CD8-positive, alpha-beta memory T cell (primary cell): Measurements from ENCODE around the gene DUOX1. TPM values are rescaled to one million over a fixed set of nuclear protein-coding genes. Genes with fewer than 3 reads are reported as not detected.

Experiments used
- CTCF ChIA-PET: fragments of 350-600 bp; sonication (Branson Sonifier 250); formaldehyde crosslinking; loops from one replicate; lab custom pipeline; 2021; ENCODE audit warnings: antibody characterized with exemption; lab: Charles Lee
- POLR2A ChIA-PET: fragments of 350-600 bp; sonication (Branson Sonifier 250); formaldehyde crosslinking; loops from one replicate; lab custom pipeline; 2021; ENCODE audit warnings: antibody characterized with exemption; lab: Charles Lee
- DNase-seq, 5 donors: peaks; one replicate each; pipeline versions ENCODE4 v3.0.0 to v3.0.0-alpha.2; 2020 to 2022; ENCODE audit warnings: mixed read lengths in 1 of 5
- H3K27ac ChIP-seq: one replicate; pipeline ENCODE4 v1.7.0; 2013; ENCODE audit warnings: low read depth, mild to moderate bottlenecking, low read length, moderate library complexity
- H3K27me3 ChIP-seq: 2 replicates; pipeline ENCODE4 v1.7.0; 2013; ENCODE audit warnings: low read length, mild to moderate bottlenecking; ENCODE audit not compliant: insufficient read depth, poor library complexity, severe bottlenecking
- H3K36me3 ChIP-seq: 2 replicates; pipeline ENCODE4 v1.7.0; 2013; ENCODE audit warnings: mild to moderate bottlenecking, low read length, moderate library complexity; ENCODE audit not compliant: insufficient read depth
- H3K4me1 ChIP-seq: 2 replicates; pipeline ENCODE4 v1.7.0; 2013; ENCODE audit warnings: mild to moderate bottlenecking, low read length, moderate library complexity; ENCODE audit not compliant: insufficient read depth
- H3K4me3 ChIP-seq: 2 replicates; pipeline ENCODE4 v1.7.0; 2013; ENCODE audit warnings: mild to moderate bottlenecking, low read length
- H3K9me3 ChIP-seq: 2 replicates; pipeline ENCODE4 v1.7.0; 2013; ENCODE audit warnings: mild to moderate bottlenecking, low read length
- H3K27ac Mint-ChIP-seq, 8 donors: one replicate each; pipeline ENCODE4 v1.8.0; 2020 to 2021; ENCODE audit warnings: mixed read lengths in 8 of 8, mild to moderate bottlenecking in 6 of 8, inconsistent platforms in 3 of 8, moderate library complexity in 3 of 8
- H3K27me3 Mint-ChIP-seq, 2 donors: one replicate each; pipeline ENCODE4 v1.8.0; 2020 to 2021; ENCODE audit warnings: mixed read lengths in 2 of 2, mild to moderate bottlenecking in 1 of 2, moderate library complexity in 1 of 2
- H3K36me3 Mint-ChIP-seq, 3 donors: one replicate each; pipeline ENCODE4 v1.8.0; 2020 to 2021; ENCODE audit warnings: mixed read lengths in 3 of 3, inconsistent platforms in 1 of 3, mild to moderate bottlenecking in 1 of 3
- H3K4me1 Mint-ChIP-seq, 3 donors: one replicate each; pipeline ENCODE4 v1.8.0; 2020 to 2021; ENCODE audit warnings: mixed read lengths in 3 of 3, inconsistent platforms in 1 of 3, mild to moderate bottlenecking in 1 of 3
- H3K4me3 Mint-ChIP-seq, 7 donors: one replicate each; pipeline ENCODE4 v1.8.0; 2020 to 2021; ENCODE audit warnings: mixed read lengths in 7 of 7, mild to moderate bottlenecking in 6 of 7, moderate library complexity in 4 of 7, inconsistent platforms in 2 of 7
- H3K9me3 Mint-ChIP-seq, 5 donors: one replicate each; pipeline ENCODE4 v1.8.0; 2020 to 2022; ENCODE audit warnings: mixed read lengths in 5 of 5, mild to moderate bottlenecking in 3 of 5, moderate library complexity in 2 of 5, inconsistent platforms in 1 of 5
- polyA plus RNA-seq: library from polyadenylated mRNA; unstranded; fragments of 300-500 nt; fragmentation: Illumina TruSeq; gene quantifications from one replicate; pipeline ENCODE4 v1.2.3, GENCODE V29; 2021
- total RNA-seq, 2 experiments: library from RNA; stranded (reverse); gene quantifications; one replicate each; pipeline ENCODE4 v1.2.3, GENCODE V29; 2021

The DUOX1 gene
- total and polyA plus RNA-seq, 3 experiments from 2014 or later: 0.11 to 1.2 TPM; not detected in 1

GRCh38 chr15:45136378-45136764 is 6.6 kb downstream of the DUOX1 start:
- Histone ChIP-seq H3K27me3 (peaks cover 19% of the 10 kb centered on the region), H3K36me3 (no peaks in the 10 kb centered on the region), H3K27ac (no peak overlapping the region), H3K4me1 (no peaks in the 10 kb centered on the region), H3K9me3 (no peaks in the 10 kb centered on the region), H3K4me3 (no peak overlapping the region)
- ChIA-PET CTCF (interaction anchor here (1.6 to 2.2 kb wide), 2 partner anchors 14 to 18 kb away, joined by 4 to 6 read pairs; no protein-coding TSS in a partner anchor), POLR2A (no interaction called here)
- Mint-ChIP-seq H3K4me3 (peak overlapping the region in 5 of 7 donors; percentile 54 to 79 (median 63)), H3K27ac (peak overlapping the region in 1 of 8 donors; percentile 60), H3K9me3 (no peaks in the 10 kb centered on the region), H3K27me3 (peaks cover 31 to 41% of the 10 kb centered on the region in 2 donors), H3K36me3 (no peaks in the 10 kb centered on the region), H3K4me1 (peaks cover 8 to 17% (median 15%) of the 10 kb centered on the region in 3 donors)
- DNase-seq: no peak

- Mint-ChIP-seq H3K36me3 (peaks cover 0 to 2% (median 0%) of the 10 kb centered on the region in 3 donors), H3K4me3 (no peak overlapping the region), H3K9me3 (no peaks in the 10 kb centered on the region), H3K27ac (no peak overlapping the region), H3K4me1 (peaks cover 8 to 17% (median 15%) of the 10 kb centered on the region in 3 donors), H3K27me3 (peaks cover 24 to 27% of the 10 kb centered on the region in 2 donors)
- Histone ChIP-seq H3K4me3 (no peak overlapping the region), H3K9me3 (no peaks in the 10 kb centered on the region), H3K4me1 (no peaks in the 10 kb centered on the region), H3K27ac (no peak overlapping the region), H3K27me3 (peaks cover 19% of the 10 kb centered on the region), H3K36me3 (no peaks in the 10 kb centered on the region)
- DNase-seq: no peak
- CTCF ChIA-PET: interaction anchor here (0.7 to 1.7 kb wide), 3 partner anchors 20 to 30 kb away, joined by 3 to 4 read pairs (median 3); no protein-coding TSS in a partner anchor
- POLR2A ChIA-PET: interaction anchor here (0.6 kb wide), 1 partner anchor 56 kb away, joined by 3 read pairs; no protein-coding TSS in a partner anchor
Observed at GRCh38 chr15:45137703-45138102, 7.9 kb downstream of the DUOX1 start.

- Mint-ChIP-seq H3K9me3 (no peaks in the 10 kb centered on the region), H3K4me3 (no peak overlapping the region), H3K27ac (peak overlapping the region in 1 of 8 donors; percentile 57), H3K27me3 (peaks cover 17 to 19% of the 10 kb centered on the region in 2 donors), H3K4me1 (peaks cover 8 to 17% (median 15%) of the 10 kb centered on the region in 3 donors), H3K36me3 (peaks cover 0 to 2% (median 0%) of the 10 kb centered on the region in 3 donors)
- no peaks in the 10 kb centered on the region for H3K4me1 ChIP-seq
- no peaks in the 10 kb centered on the region for H3K9me3 ChIP-seq
- no peaks in the 10 kb centered on the region for H3K36me3 ChIP-seq
- ChIA-PET POLR2A (no interaction called here), CTCF (interaction anchor here (1.7 to 2.2 kb wide), 2 partner anchors 21 to 24 kb away, joined by 4 to 5 read pairs; no protein-coding TSS in a partner anchor)
- no peak overlapping the region for H3K27ac ChIP-seq
- H3K27me3 ChIP-seq: peaks cover 9% of the 10 kb centered on the region
- DNase-seq: no peak
- no peak overlapping the region for H3K4me3 ChIP-seq
Observed at GRCh38 chr15:45138814-45139765, 9.3 kb downstream of the DUOX1 start.

GRCh38 chr15:45139770-45140169 is 10.0 kb downstream of the DUOX1 start:
- Histone ChIP-seq H3K4me1 (no peaks in the 10 kb centered on the region), H3K4me3 (no peak overlapping the region), H3K27me3 (peaks cover 3% of the 10 kb centered on the region), H3K27ac (no peak overlapping the region), H3K9me3 (no peaks in the 10 kb centered on the region), H3K36me3 (no peaks in the 10 kb centered on the region)
- ChIA-PET POLR2A (no interaction called here), CTCF (interaction anchor here (1.7 to 2.2 kb wide), 2 partner anchors 22 to 23 kb away, joined by 4 to 5 read pairs; no protein-coding TSS in a partner anchor)
- no peak overlapping the region for H3K4me3 Mint-ChIP-seq
- H3K27ac Mint-ChIP-seq: no peak overlapping the region
- H3K36me3 Mint-ChIP-seq: peaks cover 0 to 2% (median 0%) of the 10 kb centered on the region in 3 donors
- no peaks in the 10 kb centered on the region for H3K9me3 Mint-ChIP-seq
- peaks cover 12 to 14% of the 10 kb centered on the region in 2 donors for H3K27me3 Mint-ChIP-seq
- DNase-seq: no peak
- H3K4me1 Mint-ChIP-seq: peaks cover 4 to 11% (median 10%) of the 10 kb centered on the region in 3 donors

- Mint-ChIP-seq H3K9me3 (no peaks in the 10 kb centered on the region), H3K27ac (no peak overlapping the region), H3K4me3 (no peak overlapping the region), H3K36me3 (peaks cover 0 to 2% (median 0%) of the 10 kb centered on the region in 3 donors), H3K4me1 (peaks cover 2 to 7% (median 7%) of the 10 kb centered on the region in 3 donors), H3K27me3 (peaks cover 9 to 11% of the 10 kb centered on the region in 2 donors)
- H3K4me1 ChIP-seq: no peaks in the 10 kb centered on the region
- no peaks in the 10 kb centered on the region for H3K27me3 ChIP-seq
- ChIA-PET CTCF (interaction anchor here (2.2 kb wide), 1 partner anchor 23 kb away, joined by 5 read pairs; no protein-coding TSS in a partner anchor), POLR2A (no interaction called here)
- H3K4me3 ChIP-seq: no peak overlapping the region
- H3K9me3 ChIP-seq: no peaks in the 10 kb centered on the region
- H3K36me3 ChIP-seq: no peaks in the 10 kb centered on the region
- no peak overlapping the region for H3K27ac ChIP-seq
- no peak for DNase-seq
Observed at GRCh38 chr15:45140557-45141250, 10.9 kb downstream of the DUOX1 start.

- peaks cover 5 to 7% of the 10 kb centered on the region in 2 donors for H3K27me3 Mint-ChIP-seq
- Histone ChIP-seq H3K36me3 (no peaks in the 10 kb centered on the region), H3K4me1 (no peaks in the 10 kb centered on the region), H3K27ac (no peak overlapping the region), H3K9me3 (no peaks in the 10 kb centered on the region), H3K27me3 (no peaks in the 10 kb centered on the region), H3K4me3 (no peak overlapping the region)
- no peak overlapping the region for H3K4me3 Mint-ChIP-seq
- H3K27ac Mint-ChIP-seq: no peak overlapping the region
- H3K4me1 Mint-ChIP-seq: peaks cover 0 to 4% (median 3%) of the 10 kb centered on the region in 3 donors
- DNase-seq: no peak
- H3K9me3 Mint-ChIP-seq: no peaks in the 10 kb centered on the region
- H3K36me3 Mint-ChIP-seq: peaks cover 0 to 2% (median 0%) of the 10 kb centered on the region in 3 donors
- POLR2A ChIA-PET: no interaction called here
- CTCF ChIA-PET: interaction anchor here (1.1 to 2.2 kb wide), 2 partner anchors 23 to 290 kb away, joined by 3 to 5 read pairs; no protein-coding TSS in a partner anchor
Observed at GRCh38 chr15:45141386-45141785, 11.6 kb downstream of the DUOX1 start.

- Histone ChIP-seq H3K27ac (no peak overlapping the region), H3K36me3 (no peaks in the 10 kb centered on the region), H3K4me3 (no peak overlapping the region), H3K27me3 (no peaks in the 10 kb centered on the region), H3K9me3 (no peaks in the 10 kb centered on the region), H3K4me1 (no peaks in the 10 kb centered on the region)
- Mint-ChIP-seq H3K36me3 (peaks cover 0 to 3% (median 0%) of the 10 kb centered on the region in 3 donors), H3K4me1 (no peaks in the 10 kb centered on the region), H3K9me3 (no peaks in the 10 kb centered on the region), H3K27ac (no peak overlapping the region), H3K4me3 (no peak overlapping the region), H3K27me3 (peaks cover 0 to 4% of the 10 kb centered on the region in 2 donors)
- ChIA-PET CTCF (interaction anchor here (1.2 kb wide), 1 partner anchor 25 kb away, joined by 4 read pairs; no protein-coding TSS in a partner anchor), POLR2A (no interaction called here)
- DNase-seq: no peak
Observed at GRCh38 chr15:45143056-45143455, 13.3 kb downstream of the DUOX1 start.
